HG03460 (cell line): ENCODE results near the gene RB1.

ENCODE experiments used
- ATAC-seq: cut with Tn5 transposase; IDR thresholded peaks from one replicate; pipeline ENCODE4 v1.9.1; 2021; ENCODE audit not compliant: unreplicated experiment

RB1 gene

DNA sequence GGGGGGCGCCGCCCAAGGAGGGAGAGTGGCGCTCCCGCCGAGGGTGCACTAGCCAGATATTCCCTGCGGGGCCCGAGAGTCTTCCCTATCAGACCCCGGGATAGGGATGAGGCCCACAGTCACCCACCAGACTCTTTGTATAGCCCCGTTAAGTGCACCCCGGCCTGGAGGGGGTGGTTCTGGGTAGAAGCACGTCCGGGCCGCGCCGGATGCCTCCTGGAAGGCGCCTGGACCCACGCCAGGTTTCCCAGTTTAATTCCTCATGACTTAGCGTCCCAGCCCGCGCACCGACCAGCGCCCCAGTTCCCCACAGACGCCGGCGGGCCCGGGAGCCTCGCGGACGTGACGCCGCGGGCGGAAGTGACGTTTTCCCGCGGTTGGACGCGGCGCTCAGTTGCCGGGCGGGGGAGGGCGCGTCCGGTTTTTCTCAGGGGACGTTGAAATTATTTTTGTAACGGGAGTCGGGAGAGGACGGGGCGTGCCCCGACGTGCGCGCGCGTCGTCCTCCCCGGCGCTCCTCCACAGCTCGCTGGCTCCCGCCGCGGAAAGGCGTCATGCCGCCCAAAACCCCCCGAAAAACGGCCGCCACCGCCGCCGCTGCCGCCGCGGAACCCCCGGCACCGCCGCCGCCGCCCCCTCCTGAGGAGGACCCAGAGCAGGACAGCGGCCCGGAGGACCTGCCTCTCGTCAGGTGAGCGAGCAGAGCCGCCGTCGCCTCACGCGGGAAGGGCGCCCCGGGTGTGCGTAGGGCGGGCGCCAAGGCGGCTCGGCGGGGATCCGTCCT is at the start of gene RB1:
RB1 (plus strand) TSS at position 393 of the 784 bp plus-strand sequence; CDS start at position 555, 162 bp downstream.
- ATAC-seq: peak; percentile 69

DNA sequence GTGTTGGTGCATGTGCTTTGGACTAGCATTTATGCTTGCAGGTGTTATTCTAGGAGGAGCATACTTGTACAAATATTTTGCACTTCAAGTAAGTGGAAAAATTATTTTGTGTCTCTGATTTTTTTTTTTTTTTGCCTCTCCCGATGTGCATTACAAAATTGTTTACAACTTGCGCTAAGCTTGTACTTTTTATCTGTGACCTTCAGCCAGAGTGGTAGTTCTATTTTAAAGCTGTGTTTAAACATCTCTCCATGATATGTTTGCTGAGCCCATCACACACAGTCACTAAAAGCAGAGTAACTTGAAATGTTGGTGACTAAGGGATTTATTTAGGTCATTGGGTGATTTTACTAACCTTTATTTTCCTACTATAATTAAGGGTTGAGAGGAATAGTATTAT is 49.7 kb upstream of the RB1 start:
- no peak for ATAC-seq

DNA sequence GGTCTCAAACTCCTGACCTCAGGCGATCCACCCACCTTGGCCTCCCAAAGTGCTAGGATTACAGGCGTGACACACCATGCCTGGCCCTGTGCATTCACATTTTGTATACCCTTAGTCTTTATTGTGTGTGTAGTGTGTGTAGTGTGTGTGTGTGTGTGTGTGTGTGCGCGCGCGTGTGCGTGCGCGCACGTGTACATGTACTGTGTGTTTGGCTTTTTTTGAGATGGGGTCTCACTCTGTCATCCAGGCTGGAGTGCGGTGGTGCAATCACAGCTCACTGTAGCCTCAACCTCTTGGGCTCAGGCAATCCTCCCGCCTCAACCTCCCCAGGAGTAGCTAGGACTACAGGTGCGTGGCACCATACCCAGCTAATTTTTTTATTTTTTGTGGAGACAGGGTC is 48.5 kb upstream of the RB1 start:
- ATAC-seq: no peak

DNA sequence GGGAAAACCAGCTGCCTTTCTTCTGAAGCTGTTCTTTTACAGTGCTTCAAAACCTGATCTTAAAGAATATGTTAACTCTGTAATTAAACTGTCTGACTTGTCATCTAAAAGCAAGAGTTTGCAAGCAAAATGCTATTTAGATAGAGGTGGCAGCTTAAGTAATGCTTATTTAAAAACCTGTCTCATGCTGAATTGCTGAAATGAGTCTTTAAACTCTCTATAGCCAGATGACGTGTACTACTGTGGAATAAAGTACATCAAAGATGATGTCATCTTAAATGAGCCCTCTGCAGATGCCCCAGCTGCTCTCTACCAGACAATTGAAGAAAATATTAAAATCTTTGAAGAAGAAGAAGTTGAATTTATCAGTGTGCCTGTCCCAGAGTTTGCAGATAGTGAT is 47.6 kb upstream of the RB1 start:
- no peak for ATAC-seq

DNA sequence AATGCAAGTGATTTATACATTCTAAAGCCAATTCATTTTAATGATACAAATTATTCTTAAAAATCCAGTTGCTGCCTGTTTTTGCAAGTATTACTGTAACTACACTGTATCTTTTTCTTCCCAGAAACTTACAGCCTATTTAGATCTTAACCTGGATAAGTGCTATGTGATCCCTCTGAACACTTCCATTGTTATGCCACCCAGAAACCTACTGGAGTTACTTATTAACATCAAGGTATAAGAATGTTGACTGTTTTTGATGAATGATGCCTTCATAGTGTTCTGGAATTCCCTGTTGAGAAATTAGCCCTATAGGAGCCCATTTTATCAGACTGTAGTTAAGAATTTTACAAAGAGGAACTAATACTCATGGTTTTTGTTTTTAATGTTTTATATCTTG is 45.5 kb upstream of the RB1 start:
- ATAC-seq: no peak

DNA sequence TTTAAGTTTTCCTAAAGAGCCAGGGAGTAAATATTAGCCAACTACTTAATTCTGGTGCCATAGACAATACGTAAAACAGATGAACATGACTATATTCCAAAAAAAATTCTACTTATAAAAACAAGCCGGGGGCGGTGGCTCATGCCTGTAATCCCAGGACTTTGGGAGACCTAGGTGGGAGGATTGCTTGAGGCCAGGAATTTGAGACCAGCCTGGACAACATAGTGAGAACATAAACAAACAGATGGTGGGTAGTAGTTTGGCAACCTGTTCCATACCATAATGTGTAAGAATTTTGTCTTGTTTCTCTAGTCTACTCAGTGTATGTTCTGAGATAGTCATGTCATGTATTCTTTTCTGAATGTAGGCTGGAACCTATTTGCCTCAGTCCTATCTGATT is 45.1 kb upstream of the RB1 start:
- ATAC-seq: no peak

DNA sequence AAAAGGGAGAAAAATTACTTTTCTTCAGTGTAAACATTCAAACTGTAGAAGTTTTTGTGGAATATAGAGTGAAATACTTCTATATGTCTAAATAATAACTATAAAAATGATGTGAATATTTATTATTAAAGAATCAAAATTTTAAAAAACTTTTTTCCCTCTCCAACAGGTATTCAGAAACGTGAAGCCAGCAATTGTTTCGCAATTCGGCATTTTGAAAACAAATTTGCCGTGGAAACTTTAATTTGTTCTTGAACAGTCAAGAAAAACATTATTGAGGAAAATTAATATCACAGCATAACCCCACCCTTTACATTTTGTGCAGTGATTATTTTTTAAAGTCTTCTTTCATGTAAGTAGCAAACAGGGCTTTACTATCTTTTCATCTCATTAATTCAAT is 42.6 kb upstream of the RB1 start:
- ATAC-seq: no peak

DNA sequence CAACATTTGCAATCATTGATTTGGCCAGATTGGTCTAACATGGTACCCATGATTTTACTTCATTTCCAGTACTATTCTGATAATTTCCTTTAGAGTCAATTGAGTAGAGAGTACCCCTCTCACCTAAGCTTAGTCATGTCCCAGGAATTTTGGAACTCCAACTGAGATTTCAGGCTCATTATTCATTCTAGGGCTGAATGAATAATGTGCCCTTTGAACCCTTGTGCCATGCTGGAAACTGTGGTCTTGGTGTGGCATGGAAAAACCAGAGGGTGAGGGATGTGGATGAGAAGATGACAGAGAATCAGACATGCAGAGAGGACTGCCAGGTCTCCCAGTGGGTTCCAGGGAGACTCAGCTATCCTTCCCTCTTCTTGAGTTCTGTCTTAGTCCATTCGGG is 40.4 kb upstream of the RB1 start:
- no peak for ATAC-seq

DNA sequence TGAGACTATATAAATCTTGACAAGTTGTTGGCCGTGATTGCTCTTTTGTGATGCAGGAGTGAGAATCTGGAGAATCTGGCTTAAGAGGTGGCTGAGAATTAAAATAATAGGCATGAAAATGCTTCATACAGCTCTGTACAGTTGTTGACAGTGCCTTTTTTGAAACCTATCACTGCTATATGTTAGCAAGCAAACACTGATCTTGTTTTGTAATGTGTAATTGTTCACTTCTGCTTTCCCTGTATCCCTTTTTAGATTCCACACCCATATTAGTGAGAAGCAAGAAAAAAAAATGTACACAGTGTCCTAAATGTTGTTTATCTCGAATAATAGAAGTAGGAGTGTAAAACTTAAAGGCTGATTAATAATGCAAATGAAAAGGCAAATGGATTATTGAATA is 39.5 kb upstream of the RB1 start:
- ATAC-seq: no peak

DNA sequence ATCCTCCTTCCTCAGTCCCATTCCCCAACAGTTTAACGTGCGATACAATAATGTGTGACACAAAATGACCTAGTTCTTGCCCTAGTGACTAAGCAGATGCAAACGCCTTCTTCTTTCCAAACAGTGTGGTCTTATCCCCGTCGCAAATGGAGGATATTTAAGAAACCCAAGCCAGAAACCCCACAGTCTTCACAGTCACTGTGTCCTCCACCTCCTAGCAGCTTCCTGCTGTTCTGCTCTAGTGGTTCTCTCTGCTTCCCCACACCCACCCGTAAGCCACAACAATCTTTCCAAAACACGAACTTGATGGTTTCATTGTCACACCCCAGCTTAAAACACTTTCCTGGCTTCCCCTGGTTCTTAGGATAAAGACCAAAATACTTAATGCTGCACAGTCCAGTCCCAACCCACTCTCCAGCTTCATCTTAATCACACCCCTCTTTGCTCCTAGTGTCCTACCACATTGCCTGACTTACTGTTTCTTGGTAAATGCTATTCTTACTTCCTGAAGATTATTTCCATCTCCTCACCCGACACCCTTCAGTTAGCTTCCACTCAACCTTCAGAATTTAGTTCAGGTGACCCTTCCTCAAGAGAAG is 38.2 kb upstream of the RB1 start:
- peak; percentile 83 for ATAC-seq

DNA sequence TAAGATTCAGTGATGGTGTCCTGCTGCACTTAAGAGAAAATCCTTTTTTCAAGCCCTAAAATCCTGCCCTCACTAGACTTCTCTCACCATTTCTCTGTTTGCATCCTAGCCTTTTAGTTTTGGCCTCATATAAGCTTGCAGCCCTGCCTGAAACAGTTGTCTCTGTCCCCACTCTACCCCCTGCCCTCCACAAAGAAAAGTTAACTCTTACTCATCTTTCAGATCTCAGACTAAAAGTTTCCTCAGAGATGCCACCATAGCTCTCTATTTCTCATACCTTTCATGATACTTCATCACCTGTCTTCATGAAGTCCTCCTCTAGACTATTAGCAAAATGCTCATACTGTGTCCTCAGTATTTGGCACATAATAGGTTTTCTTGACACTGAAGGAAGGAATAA is 37.4 kb upstream of the RB1 start:
- no peak for ATAC-seq

DNA sequence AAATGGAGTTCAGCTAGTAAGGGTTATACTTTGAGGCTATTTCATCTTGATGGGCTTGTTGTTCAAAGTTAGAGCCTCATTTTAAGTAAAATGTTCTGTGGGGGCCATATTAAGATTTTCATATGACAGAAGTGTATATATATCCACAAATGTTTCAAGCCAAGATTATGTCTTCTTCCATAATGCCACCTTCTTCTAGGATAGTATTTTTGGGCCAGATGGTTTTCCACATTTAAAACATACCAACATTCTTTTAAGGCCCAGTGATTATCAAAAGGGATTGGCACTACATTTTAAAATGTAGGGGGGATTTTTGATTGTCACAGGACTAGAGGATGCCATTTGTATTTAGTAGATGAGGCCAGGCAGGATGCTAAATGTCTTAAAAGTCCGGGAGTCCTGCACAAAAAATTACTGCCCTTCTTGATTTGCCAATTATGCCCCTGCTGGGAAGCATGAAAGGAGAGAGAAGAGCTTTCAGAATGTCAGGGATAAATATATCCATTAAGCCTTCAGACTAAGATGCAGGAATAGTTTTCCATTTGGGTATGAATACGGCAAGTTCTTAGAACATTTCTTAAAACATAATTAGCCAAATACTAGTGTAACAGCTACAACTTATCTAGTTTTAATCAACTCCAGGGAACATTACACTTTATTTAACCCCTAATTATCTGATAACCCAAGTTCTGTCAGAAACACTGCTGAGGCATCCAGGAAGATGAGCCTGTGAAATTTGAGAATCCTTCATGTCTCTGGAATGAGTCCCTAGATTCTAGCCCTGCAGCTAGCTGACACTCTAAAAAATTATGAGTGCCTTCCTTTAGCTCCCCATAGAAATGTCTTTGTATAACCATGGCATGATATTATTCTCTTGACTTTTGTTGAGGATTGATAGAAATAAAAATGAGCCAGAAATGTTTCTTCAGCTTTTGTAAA is 36.6 kb upstream of the RB1 start:
- ATAC-seq: no peak

DNA sequence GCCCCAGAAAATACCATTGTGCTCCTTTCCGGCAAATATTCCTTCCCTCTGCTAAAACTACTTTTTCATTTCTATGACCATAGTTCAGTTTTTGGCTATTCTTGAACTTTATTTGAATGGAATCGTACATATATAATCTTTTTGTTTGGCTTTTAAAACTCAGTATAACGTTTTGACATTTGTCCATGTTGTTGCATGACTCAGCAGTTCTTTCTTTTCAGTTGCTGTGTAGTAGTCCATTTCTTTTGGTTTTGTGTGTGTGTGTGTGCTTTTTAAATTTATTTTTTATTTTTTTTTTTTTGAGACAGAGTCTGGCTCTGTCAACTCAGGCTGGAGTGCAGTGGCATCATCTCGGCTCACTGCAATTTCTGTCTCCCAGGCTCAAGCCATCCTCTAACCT is 35.5 kb upstream of the RB1 start:
- ATAC-seq: no peak

DNA sequence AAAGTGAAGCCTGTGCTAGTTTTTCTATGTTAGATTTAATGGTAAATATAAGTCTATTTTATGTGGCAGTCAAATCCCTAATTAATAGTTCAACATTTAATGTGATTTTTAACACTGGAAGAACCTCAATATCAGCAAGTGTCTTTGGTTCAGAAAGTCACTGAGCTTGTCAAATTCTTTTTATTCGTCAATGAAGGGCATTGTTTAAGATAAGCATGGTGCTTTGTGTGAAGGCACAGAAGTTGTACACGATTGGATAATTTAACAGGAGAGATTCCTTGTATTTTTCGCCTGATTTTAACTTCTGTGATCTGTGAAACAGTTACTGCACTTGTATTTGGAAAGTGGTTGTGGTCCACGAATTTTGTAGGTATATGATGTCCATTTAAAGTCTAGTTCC is 30.2 kb upstream of the RB1 start:
- no peak for ATAC-seq

DNA sequence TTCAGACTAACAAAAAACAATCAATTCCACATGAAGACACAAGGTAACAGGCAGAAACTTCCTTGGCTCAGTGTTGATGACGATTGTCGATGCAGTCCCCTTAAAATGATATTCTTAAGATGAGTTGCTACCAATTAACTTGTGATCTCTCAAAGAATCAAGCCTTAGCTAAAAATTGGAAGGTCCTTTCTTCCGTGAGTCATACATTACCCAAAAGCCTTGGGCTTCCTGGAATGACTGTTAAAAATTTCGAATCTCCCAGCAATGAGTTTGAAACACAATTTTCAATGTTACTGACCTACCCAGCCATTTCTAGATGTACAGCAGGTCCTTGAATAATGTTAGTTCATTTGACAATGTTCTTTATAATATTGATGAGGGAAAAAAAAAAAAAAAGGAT is 28.0 kb upstream of the RB1 start:
- no peak for ATAC-seq

DNA sequence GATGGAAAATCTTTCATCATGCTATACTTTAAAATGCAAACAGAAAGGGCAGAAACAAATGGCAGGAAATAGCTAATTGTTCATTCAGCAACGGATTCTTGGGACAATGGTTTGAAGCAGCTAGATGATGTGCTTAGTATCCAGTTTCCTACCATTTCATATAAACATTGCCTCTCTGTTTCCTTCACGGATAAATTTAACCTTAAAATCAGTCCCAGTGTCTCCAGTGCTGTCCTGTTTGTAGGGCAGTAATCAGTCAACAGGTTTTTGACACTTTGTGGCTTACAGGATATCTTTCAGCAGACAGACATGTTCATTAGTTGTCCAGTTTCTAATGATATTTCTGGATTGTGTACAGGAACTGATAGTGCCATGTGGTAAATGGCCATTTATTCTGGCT is 24.7 kb upstream of the RB1 start:
- ATAC-seq: no peak

DNA sequence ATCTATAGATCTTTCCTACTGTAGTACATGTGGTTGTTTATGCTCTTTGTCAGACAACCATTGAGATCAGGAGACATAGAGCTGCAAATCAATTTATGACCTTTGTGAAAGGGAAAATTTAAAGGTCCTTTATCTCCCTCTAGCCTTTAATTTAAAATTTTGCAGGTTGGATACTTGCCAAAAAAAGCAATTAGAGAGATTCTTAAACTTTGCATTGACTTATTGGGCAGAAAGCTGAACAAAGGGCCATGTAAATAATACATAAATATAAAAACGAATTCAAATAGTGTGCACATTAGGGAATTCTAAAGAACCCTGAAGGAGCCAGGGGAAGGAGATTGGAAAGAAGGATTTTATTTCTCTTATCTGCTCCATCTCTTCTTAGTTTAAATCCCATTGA is 22.0 kb upstream of the RB1 start:
- no peak for ATAC-seq

DNA sequence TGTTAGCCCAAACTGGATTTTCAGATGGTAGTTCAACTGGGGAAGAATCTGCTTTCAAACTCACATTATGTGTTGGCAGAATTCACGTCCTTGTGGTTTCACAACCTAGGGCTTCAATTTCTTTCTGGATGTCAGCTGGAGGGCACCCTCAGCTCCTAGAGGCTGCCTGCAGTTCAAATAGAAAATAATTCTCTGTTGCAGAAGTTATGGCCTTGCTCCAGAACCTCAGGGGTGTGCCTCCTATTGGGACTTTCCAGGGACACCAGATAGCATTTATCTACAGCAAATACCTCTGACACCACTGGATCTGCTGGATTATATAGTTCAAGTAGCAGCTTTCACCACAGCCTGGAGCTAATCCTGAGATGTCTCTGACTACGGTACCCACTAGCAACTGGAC is 11.8 kb upstream of the RB1 start:
- ATAC-seq: no peak

DNA sequence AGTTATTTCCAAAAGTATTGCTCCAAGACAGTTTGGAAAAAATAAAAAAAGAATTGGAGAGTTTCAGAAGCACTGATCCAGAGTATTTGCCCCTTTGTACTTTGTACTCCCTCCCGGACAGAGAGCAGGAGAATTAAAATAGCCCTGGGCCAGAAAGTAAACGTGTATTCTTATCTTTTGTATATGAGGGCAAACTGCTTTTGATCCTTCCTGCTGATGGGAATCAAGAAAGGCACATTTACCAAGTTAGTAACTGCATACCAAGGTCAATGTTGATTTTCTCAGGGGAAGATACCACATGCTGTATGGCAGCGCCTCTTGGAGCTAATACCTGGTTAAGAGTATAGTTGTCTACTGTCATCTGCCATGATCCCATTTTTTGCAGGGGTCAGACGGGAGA is 10.9 kb upstream of the RB1 start:
- no peak for ATAC-seq

DNA sequence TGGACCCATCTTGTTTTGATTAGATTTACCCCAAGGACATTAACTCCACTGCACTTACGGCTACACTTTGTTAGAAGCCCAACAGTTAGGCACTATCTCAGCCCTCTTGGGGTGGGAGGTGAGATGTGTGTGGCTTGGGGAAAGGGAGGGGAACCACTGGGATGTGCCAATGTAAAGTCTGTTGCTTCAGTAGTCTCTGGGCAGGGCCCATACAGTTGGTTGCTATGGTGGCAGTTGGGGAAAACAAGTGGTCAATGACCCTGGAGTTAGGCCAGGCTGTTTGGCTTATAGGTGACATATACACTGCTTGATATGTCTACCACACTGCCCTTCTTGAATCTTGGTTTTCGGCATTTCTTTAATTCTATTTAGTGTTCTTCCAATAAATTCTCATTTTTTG is 8.9 kb upstream of the RB1 start:
- no peak for ATAC-seq

DNA sequence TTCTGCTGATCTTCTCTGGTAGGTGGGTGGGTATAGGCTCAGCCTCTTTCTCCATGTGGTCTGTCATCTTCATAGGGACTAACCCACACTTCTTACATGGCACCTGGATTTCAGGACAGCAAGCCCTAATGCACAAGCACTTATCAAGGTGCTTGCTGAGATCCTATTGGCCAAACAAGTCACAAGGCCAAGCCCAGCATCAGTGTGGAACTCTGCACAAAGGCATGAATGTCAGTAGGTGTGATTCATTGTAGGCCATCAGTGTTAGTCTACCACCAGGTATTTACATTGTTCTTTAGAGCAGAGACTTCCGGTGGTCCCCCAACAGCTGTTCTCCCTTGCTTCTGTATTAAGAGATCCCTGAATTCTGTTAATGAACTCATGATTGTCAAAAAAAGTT is 8.3 kb upstream of the RB1 start:
- no peak for ATAC-seq

DNA sequence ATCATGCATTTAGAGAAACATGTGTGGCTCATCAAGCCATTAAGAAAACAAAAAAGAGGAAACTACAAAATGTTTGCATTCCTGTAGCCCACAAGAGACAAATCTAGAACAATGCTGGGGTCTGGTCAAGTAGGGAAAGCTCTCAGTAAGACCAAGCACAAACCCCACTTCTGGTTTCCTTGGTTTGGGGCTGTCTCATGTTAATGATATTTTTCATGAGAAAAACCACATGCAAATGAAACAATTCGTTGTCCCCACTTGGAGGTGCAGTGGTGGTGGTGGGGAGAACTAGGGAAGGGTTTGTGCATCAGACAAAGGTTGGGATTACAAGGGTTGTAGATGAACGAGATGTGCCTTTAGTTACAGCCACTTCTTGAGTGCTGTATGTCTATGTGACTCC is 7.0 kb upstream of the RB1 start:
- ATAC-seq: peak; percentile 61
